GM12874 (cell line): ENCODE measurements around the gene ATP7B.

ENCODE experiments used
- CTCF ChIP-seq: IDR thresholded peaks from 2 replicates; pipeline ENCODE4 v1.5.1; 2011; ENCODE audit warnings: low read depth, mild to moderate bottlenecking, control low read depth, low read length, moderate library complexity; ENCODE audit not compliant: insufficient read depth

ATP7B gene

GRCh38 chr13:51974482-51974881 lies 36.8 kb downstream of the ATP7B start:
- no peak for TF ChIP-seq CTCF

- no peak for TF ChIP-seq CTCF
Observed at GRCh38 chr13:51971520-51972426, 39.5 kb downstream of the ATP7B start.

DNA sequence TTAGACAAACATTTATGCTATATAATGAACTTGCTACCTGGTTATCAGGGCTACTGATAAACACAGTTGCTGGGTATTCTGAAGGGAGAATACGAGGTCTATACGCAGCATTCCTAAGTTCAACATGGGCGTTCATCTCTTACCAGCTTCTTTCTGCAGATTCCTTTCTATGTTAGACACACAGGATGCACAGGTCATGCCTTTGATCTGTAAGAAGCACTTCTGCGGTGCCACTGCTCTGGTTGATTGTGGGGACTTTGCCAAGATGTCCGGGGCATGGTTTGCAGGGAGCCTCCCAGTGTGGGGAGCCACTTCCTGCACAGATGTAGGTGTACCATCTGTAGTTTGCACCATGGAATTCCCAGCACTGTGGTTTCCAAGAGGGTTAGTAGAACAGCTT lies 40.9 kb downstream of the ATP7B start:
- TF ChIP-seq CTCF = no peak

DNA sequence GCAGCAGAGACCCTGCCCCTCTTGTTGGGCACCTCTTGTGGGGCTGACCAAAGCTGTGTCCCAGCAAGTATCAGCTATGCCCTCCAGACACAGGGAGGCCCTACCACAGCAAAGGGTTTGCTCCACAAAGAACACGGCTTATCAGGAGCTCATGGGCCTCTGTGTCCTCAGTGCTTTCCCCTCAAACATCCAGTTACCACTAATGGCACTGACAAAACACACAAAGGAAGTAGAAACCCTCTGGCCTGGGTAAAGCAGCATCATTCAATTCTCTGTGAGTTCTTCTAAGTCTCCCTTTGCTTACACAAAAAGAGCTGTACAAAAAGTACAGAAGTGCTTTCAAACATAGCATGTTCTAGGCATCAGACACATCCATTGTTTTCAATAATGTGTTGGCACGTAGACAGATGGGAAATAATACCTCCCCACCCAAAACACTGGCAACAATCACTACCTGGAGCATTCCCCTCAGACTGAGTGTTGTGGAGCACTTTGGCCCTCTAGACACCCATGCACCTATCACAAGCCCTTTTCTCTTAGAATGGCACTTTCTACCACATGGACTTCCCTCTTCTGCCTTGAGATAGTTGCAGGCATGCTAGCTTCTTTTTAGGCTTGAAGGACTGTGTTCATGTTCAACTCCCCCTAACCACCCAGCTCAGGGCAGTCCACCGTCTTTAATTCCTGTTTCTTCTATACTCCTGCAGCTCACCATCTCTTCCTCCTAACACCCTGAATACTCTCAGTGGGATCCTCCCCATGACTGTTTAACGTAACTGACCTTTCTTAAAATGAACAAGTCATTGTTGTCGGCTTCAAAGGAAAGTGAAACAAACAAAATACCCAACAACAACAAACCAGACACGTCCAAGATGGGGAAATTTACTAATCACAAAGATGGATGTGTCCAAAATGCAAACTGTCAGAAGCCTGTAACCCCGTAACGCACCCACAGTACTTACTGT lies 43.5 kb downstream of the ATP7B start:
- no peak for TF ChIP-seq CTCF

DNA sequence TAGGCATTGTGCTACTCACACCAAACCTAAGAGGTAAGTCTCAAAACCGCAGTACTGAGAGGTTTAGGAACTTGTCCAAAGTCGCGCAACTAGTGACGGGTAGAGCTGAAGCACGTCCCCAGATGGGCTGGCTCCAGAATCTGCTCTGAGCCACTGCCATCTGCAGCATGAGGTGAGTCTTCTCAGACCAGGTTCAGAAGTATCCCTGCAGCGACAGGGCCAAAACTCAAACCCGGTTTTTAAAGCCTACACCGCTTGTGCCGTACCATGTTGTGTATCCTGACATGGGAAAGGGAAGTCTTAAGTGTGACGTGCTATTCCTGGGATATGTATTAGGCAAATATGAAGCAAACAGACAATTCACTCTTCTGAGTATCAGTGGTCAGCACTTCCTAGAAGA lies 45.1 kb downstream of the ATP7B start:
- no peak for TF ChIP-seq CTCF

- TF ChIP-seq CTCF = no peak
Observed at GRCh38 chr13:51961493-51962403, 49.5 kb downstream of the ATP7B start.
